DOHH2 (cell line): ENCODE data around the gene SNRPD1.
"Not testable (repeated sequence)": the region's sequence is repeated elsewhere in the genome, so short reads cannot be mapped to it uniquely, and the experiment has no call there.

Experiments used
- H3F3A ChIP-seq: fragments of 200-600 bp; sonication (generic), shearing (Covaris generic); 2 replicates; pipeline ENCODE4 v1.6.0; 2016; ENCODE audit warnings: antibody characterized with exemption, mild to moderate bottlenecking; ENCODE audit not compliant: control insufficient read depth, insufficient read depth
- H3K27ac ChIP-seq: fragments of 200-600 bp; sonication (generic); 2 replicates; pipeline ENCODE4 v1.5.1; 2014; ENCODE audit warnings: low read depth, mild to moderate bottlenecking, low read length, moderate library complexity
- H3K27me3 ChIP-seq: fragments of 200-600 bp; sonication (generic); 2 replicates; pipeline ENCODE4 v1.6.1; 2014; ENCODE audit warnings: mild to moderate bottlenecking, low read length, mixed read lengths; ENCODE audit not compliant: control insufficient read depth
- H3K36me3 ChIP-seq: fragments of 200-600 bp; sonication (generic); 2 replicates; pipeline ENCODE4 v1.6.1; 2014; ENCODE audit warnings: mild to moderate bottlenecking, low read length, moderate library complexity, mixed read lengths; ENCODE audit not compliant: control insufficient read depth
- H3K4me1 ChIP-seq: fragments of 200-600 bp; sonication (generic); 2 replicates; pipeline ENCODE4 v1.6.1; 2014; ENCODE audit warnings: mild to moderate bottlenecking, low read length, mixed read lengths; ENCODE audit not compliant: control insufficient read depth
- H3K4me2 ChIP-seq: fragments of 200-600 bp; sonication (generic); 2 replicates; pipeline ENCODE4 v1.6.0; 2014; ENCODE audit warnings: mild to moderate bottlenecking, low read length, moderate library complexity
- H3K4me3 ChIP-seq: fragments of 200-600 bp; sonication (generic); 2 replicates; pipeline ENCODE4 v1.5.1; 2014; ENCODE audit warnings: mild to moderate bottlenecking, low read length, mixed read lengths
- H3K79me2 ChIP-seq: fragments of 200-600 bp; sonication (generic); 2 replicates; pipeline ENCODE4 v1.6.1; 2014; ENCODE audit warnings: mild to moderate bottlenecking, low read length, mixed read lengths; ENCODE audit not compliant: control insufficient read depth
- H3K9me2 ChIP-seq: fragments of 200-600 bp; sonication (generic); replicated peaks from 2 replicates; pipeline ENCODE4 v1.6.1; 2014; ENCODE audit warnings: mild to moderate bottlenecking, low read length, mixed read lengths; ENCODE audit not compliant: control insufficient read depth
- H3K9me3 ChIP-seq: fragments of 200-600 bp; sonication (generic); 2 replicates; pipeline ENCODE4 v1.6.1; 2014; ENCODE audit warnings: antibody characterized with exemption, low read length, mixed read lengths; ENCODE audit not compliant: control insufficient read depth, insufficient read depth
- H4K20me1 ChIP-seq: fragments of 200-600 bp; sonication (generic); 2 replicates; pipeline ENCODE4 v1.6.0; 2014; ENCODE audit warnings: low read depth, mild to moderate bottlenecking, antibody characterized with exemption, low read length, moderate library complexity; ENCODE audit not compliant: control insufficient read depth, insufficient read depth
- EZH2phosphoT487 ChIP-seq: fragments of 200-600 bp; sonication (generic); IDR thresholded peaks from 2 replicates; pipeline ENCODE4 v1.6.1; 2017; ENCODE audit warnings: borderline replicate concordance, mild to moderate bottlenecking, antibody characterized with exemption, low read length, moderate library complexity, mixed read lengths
- TF ChIP-seq, protein P1 (sequence below): fragments of 200-600 bp; sonication (generic); IDR thresholded peaks from one replicate; pipeline ENCODE4 v1.5.1; 2014; ENCODE audit warnings: antibody characterized with exemption, mild to moderate bottlenecking, low read depth, low read length; ENCODE audit not compliant: poor library complexity, severe bottlenecking

SNRPD1 gene

DNA sequence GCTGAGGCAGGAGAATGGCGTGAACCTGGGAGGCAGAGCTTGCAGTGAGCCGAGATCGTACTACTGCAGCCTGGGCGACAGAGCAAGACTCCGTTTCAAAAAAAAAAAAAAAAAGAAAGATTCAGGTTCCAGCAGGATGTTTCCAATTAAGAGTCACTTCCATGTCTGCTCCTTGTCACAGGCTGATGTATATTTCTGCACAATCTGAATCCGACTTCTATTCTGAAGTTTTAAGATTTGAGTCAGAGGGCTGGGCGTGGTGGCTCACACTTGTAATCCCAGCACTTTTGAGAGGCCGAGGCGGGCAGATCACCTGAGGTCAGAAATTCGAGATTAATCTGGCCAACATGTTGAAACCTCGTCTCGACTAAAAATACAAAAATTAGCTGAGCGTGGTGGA lies 24.7 kb downstream of the SNRPD1 start:
- H3K9me2 ChIP-seq = no peaks in the 10 kb centered on the region
- H3K27ac ChIP-seq = no peak overlapping the region
- H3K27me3 ChIP-seq = no peaks in the 10 kb centered on the region
- H3F3A ChIP-seq = peaks cover 25% of the 10 kb centered on the region
- H3K36me3 ChIP-seq = peaks cover 34% of the 10 kb centered on the region
- H3K79me2 ChIP-seq = 0 out of 2 replicates have a peak, but pooled peaks cover 3% of the 10 kb centered on the region
- H4K20me1 ChIP-seq = peaks cover under 1% of the 10 kb centered on the region; the same call in 1 of the 2 replicates
- TF ChIP-seq EZH2phosphoT487 = no peak
- TF ChIP-seq, protein P1, sequence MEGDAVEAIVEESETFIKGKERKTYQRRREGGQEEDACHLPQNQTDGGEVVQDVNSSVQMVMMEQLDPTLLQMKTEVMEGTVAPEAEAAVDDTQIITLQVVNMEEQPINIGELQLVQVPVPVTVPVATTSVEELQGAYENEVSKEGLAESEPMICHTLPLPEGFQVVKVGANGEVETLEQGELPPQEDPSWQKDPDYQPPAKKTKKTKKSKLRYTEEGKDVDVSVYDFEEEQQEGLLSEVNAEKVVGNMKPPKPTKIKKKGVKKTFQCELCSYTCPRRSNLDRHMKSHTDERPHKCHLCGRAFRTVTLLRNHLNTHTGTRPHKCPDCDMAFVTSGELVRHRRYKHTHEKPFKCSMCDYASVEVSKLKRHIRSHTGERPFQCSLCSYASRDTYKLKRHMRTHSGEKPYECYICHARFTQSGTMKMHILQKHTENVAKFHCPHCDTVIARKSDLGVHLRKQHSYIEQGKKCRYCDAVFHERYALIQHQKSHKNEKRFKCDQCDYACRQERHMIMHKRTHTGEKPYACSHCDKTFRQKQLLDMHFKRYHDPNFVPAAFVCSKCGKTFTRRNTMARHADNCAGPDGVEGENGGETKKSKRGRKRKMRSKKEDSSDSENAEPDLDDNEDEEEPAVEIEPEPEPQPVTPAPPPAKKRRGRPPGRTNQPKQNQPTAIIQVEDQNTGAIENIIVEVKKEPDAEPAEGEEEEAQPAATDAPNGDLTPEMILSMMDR = no peak
- H3K9me3 ChIP-seq = no peaks in the 10 kb centered on the region
- H3K4me2 ChIP-seq = no peak overlapping the region
- no peak overlapping the region for H3K4me3 ChIP-seq
- H3K4me1 ChIP-seq = peaks cover 28% of the 10 kb centered on the region

DNA sequence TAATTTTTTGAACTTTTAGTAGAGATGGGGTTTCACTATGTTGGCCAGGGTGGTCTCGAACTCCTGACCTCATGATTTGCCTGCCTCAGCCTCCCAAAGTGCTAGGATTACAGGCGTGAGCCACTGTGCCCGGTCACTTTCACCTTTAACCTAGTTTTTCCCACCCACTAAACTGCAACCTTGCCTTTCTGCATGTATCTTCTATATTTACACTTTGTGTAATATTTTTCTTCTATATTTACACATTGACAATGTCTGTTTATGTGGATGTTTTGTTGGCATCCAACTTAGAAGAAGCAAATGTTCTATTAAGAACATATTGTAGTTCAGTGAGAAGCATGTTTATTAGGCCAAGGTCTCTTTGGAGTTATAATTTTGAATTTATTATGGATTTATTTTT lies 26.7 kb downstream of the SNRPD1 start:
- TF ChIP-seq, protein P1 = no peak
- no peak for TF ChIP-seq EZH2phosphoT487
- Histone ChIP-seq H3K4me1 (peaks cover 28% of the 10 kb centered on the region), H4K20me1 (no peaks in the 10 kb centered on the region), H3K27me3 (no peaks in the 10 kb centered on the region), H3K4me3 (no peak overlapping the region), H3K4me2 (no peak overlapping the region), H3F3A (peaks cover 21% of the 10 kb centered on the region), H3K36me3 (peaks cover 19% of the 10 kb centered on the region), H3K27ac (no peak overlapping the region), H3K9me2 (no peaks in the 10 kb centered on the region), H3K79me2 (no peaks in the 10 kb centered on the region), H3K9me3 (no peaks in the 10 kb centered on the region)

DNA sequence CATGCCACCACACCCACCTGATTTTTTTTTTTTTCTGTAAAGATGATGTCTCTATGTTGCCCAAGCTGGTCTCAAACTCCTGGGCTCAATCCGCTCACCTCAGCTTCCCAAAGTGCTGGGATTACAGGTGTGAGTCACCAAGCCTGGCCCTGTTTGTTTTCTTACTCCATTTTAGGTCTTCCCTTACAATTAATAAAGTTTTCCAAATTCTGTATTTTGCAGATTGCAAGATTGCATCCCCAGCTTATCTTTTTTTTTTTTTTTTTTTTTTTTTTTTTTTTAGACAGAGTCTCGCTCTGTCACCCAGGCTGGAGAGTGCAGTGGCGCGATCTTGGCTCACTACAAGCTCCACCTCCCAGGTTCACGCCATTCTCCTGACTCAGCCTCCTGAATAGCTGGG lies 28.3 kb downstream of the SNRPD1 start:
- not testable (repeated sequence) for H4K20me1 ChIP-seq, H3K9me2 ChIP-seq, H3K27me3 ChIP-seq, H3K9me3 ChIP-seq, H3K79me2 ChIP-seq, H3K4me3 ChIP-seq, H3K27ac ChIP-seq, H3K4me2 ChIP-seq
- peaks cover 28% of the 10 kb centered on the region for H3K4me1 ChIP-seq
- H3F3A ChIP-seq = peaks cover 21% of the 10 kb centered on the region
- H3K36me3 ChIP-seq = peaks cover 14% of the 10 kb centered on the region

DNA sequence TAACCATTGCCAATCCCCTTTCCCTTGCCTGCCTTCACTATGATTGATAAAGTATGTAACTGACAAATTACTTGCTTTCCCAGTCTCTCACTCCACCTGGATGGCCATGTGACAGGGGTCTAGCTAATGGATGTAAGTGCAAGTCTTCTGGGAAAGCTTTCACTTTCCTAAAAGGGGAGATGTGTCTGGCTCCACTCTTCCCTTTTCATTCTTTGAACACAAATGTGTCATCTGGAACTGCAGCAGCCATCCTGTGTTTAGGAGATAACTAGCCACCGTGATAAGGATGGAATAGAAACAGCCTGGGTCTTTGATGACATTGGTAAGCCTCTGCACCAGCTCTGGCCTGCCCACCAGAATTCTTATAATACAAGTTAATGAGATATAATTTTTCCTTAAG lies 38.2 kb downstream of the SNRPD1 start:
- TF ChIP-seq EZH2phosphoT487 = no peak
- TF ChIP-seq, protein P1 = no peak
- H3K27me3 ChIP-seq = no peaks in the 10 kb centered on the region
- no peaks in the 10 kb centered on the region for H3K9me2 ChIP-seq
- no peaks in the 10 kb centered on the region for H4K20me1 ChIP-seq
- H3K36me3 ChIP-seq = peaks cover 13% of the 10 kb centered on the region
- H3K9me3 ChIP-seq = no peaks in the 10 kb centered on the region
- peaks cover 12% of the 10 kb centered on the region; the same call in 1 of the 2 replicates for H3F3A ChIP-seq
- no peak overlapping the region for H3K4me2 ChIP-seq
- no peaks in the 10 kb centered on the region for H3K4me1 ChIP-seq
- no peak overlapping the region for H3K27ac ChIP-seq
- no peaks in the 10 kb centered on the region for H3K79me2 ChIP-seq
- no peak overlapping the region for H3K4me3 ChIP-seq
